ENCODE measurements around the gene ATP10A. TPM values are rescaled to one million over a fixed set of nuclear protein-coding genes. Genes with fewer than 3 reads are reported as not detected.
"Not testable (repeated sequence)": the region's sequence is repeated elsewhere in the genome, so short reads cannot be mapped to it uniquely, and the experiment has no call there.

The ATP10A gene
- total RNA-seq, 4 donors from 2014 or later: 3.8 to 7.1 (median 5.2) TPM

- no peak for DNase-seq (ENCODE audit: low spot score in 2 of 2)
- Histone ChIP-seq H3K27me3 (no peaks in the 10 kb centered on the region), H3K27ac (no peak overlapping the region), H3K4me1 (peaks cover 18% of the 10 kb centered on the region), H3K4me3 (no peak overlapping the region), H3K36me3 (no peaks in the 10 kb centered on the region), H3K9me3 (no peaks in the 10 kb centered on the region)
- TF ChIP-seq CTCF (IDR thresholded peaks at IDR 0.05) (no peak), EP300 (IDR thresholded peaks at IDR 0.05) (no peak), POLR2A (IDR thresholded peaks at IDR 0.05) (no peak), POLR2AphosphoS5 (IDR thresholded peaks at IDR 0.05) (no peak)
- WGBS: 51% methylated on average over 7 of the region's 7 CpGs
These were observed 23.5 kb upstream of the ATP10A start for GRCh38 chr15:25886498-25887140.

GRCh38 chr15:25884370-25884769 is 21.2 kb upstream of the ATP10A start:
- Histone ChIP-seq H3K9me3 (no peaks in the 10 kb centered on the region), H3K4me3 (no peak overlapping the region), H3K36me3 (no peaks in the 10 kb centered on the region), H3K27ac (no peak overlapping the region), H3K4me1 (peaks cover 12% of the 10 kb centered on the region), H3K27me3 (no peaks in the 10 kb centered on the region)
- 54% methylated on average over 5 of the region's 5 CpGs for WGBS
- TF ChIP-seq EP300 (IDR thresholded peaks at IDR 0.05) (no peak), POLR2A (IDR thresholded peaks at IDR 0.05) (no peak), CTCF (IDR thresholded peaks at IDR 0.05) (no peak), POLR2AphosphoS5 (IDR thresholded peaks at IDR 0.05) (no peak)
- no peak for DNase-seq (ENCODE audit: low spot score in 2 of 2)

GRCh38 chr15:25883463-25884259 is 20.5 kb upstream of the ATP10A start:
- H3K27ac ChIP-seq: no peak overlapping the region

GRCh38 chr15:25882466-25882865 is 19.3 kb upstream of the ATP10A start:
- no peak for TF ChIP-seq EP300 (IDR thresholded peaks at IDR 0.05)
- no peaks in the 10 kb centered on the region for H3K36me3 ChIP-seq
- H3K27me3 ChIP-seq: no peaks in the 10 kb centered on the region
- no peak overlapping the region for H3K4me3 ChIP-seq
- DNase-seq (ENCODE audit: low spot score in 2 of 2): no peak
- peaks cover 12% of the 10 kb centered on the region for H3K4me1 ChIP-seq
- WGBS: 79% methylated on average over 2 of the region's 2 CpGs
- H3K27ac ChIP-seq: no peak overlapping the region
- H3K9me3 ChIP-seq: no peaks in the 10 kb centered on the region

More at GRCh38 chr15:25883463-25884259, 20.5 kb upstream of the ATP10A start:
- no peak for TF ChIP-seq CTCF (IDR thresholded peaks at IDR 0.05)
- no peak for TF ChIP-seq EP300 (IDR thresholded peaks at IDR 0.05)
- Histone ChIP-seq H3K4me1 (peaks cover 12% of the 10 kb centered on the region), H3K4me3 (no peak overlapping the region), H3K36me3 (no peaks in the 10 kb centered on the region), H3K9me3 (no peaks in the 10 kb centered on the region), H3K27me3 (no peaks in the 10 kb centered on the region)
- 80% methylated on average over 5 of the region's 6 CpGs for WGBS
- no peak for DNase-seq (ENCODE audit: low spot score in 2 of 2)

GRCh38 chr15:25880877-25881276 is 17.8 kb upstream of the ATP10A start:
- H3K4me3 ChIP-seq: not testable (repeated sequence)

GRCh38 chr15:25880411-25880810 is 17.3 kb upstream of the ATP10A start:
- Histone ChIP-seq H3K27ac (no peak overlapping the region), H3K36me3 (no peaks in the 10 kb centered on the region), H3K9me3 (no peaks in the 10 kb centered on the region), H3K27me3 (no peaks in the 10 kb centered on the region), H3K4me3 (no peak overlapping the region), H3K4me1 (peaks cover 4% of the 10 kb centered on the region)
- 80% methylated on average over 1 of the region's 1 CpG for WGBS
- TF ChIP-seq POLR2AphosphoS5 (IDR thresholded peaks at IDR 0.05): no peak
- no peak for TF ChIP-seq EP300 (IDR thresholded peaks at IDR 0.05)
- no peak for TF ChIP-seq CTCF (IDR thresholded peaks at IDR 0.05)
- TF ChIP-seq POLR2A (IDR thresholded peaks at IDR 0.05): no peak
- no peak for DNase-seq (ENCODE audit: low spot score in 2 of 2)

More at GRCh38 chr15:25880877-25881276, 17.8 kb upstream of the ATP10A start:
- H3K27me3 ChIP-seq; DNase-seq (ENCODE audit: low spot score in 2 of 2); H3K27ac ChIP-seq; H3K36me3 ChIP-seq; H3K9me3 ChIP-seq; H3K4me1 ChIP-seq: not testable (repeated sequence)
- WGBS: 98% methylated on average over 6 of the region's 6 CpGs
